Mammary epithelial cell (primary cell): ENCODE data around the gene ACVR1.

ENCODE experiments used
- CTCF ChIP-seq, 2 donors: IDR thresholded peaks in 1 of 2; conservative IDR thresholded peaks in 1 of 2; 2 replicates each; pipeline ENCODE4 v1.5.1; 2011 to 2012; ENCODE audit warnings: inconsistent platforms in 2 of 2, low read length in 2 of 2, mild to moderate bottlenecking in 2 of 2, control low read depth in 1 of 2, low read depth in 1 of 2; ENCODE audit not compliant: insufficient read depth in 1 of 2; ENCODE audit errors: extremely low read depth in 1 of 2
- EZH2 ChIP-seq: IDR thresholded peaks from 2 replicates; pipeline ENCODE4 v1.6.1; 2012; ENCODE audit warnings: low read length, inconsistent platforms, borderline replicate concordance

DNA sequence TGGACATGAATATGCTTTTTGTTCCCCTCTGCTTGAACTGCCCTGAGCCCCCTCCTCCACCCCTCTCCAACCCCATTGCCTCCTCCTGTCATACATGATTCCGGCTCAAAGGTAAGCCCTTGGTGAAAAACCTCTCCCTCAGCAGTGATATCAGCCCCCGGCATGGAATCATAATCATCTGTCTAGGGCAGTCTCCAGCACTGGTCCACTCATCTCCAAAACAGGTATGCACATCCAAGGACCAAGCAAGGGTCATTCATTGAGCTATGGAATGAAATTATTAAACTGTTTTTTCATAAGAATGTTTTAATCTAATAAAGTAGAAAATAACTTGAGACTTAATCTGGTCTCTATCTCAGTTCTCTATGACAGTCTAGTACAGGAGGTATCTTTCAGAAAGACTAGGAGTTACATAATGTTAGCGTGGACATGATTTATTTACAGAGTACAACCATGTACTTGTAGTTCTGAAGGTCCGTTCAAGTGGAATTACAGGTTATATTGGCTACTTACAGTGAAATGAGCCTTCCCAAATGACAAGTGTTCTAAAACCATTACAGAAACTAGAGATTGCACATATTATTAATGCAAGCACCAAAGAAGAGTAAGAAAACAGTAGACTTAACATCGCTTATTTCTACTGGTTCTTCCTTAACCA lies 75.2 kb downstream of the ACVR1 start:
- no peak for TF ChIP-seq CTCF (conservative IDR thresholded peaks at IDR 0.05 in 1 of 2, IDR thresholded peaks at IDR 0.05 in 1 of 2; ENCODE audit: extremely low read depth in 1 of 2, insufficient read depth in 1 of 2, low read depth in 1 of 2, low read length in 2 of 2)
- no peak for TF ChIP-seq EZH2
